ENCODE measurements around the gene METTL1. TPM values are rescaled to one million over a fixed set of nuclear protein-coding genes. Genes with fewer than 3 reads are reported as not detected.
A peak's percentile ranks its signal among the peaks of the same experiment; 100 is the strongest.

Gene METTL1
- total and polyA plus RNA-seq, 2 donors from 2014 or later: 23.4 to 69.4 TPM

DNA sequence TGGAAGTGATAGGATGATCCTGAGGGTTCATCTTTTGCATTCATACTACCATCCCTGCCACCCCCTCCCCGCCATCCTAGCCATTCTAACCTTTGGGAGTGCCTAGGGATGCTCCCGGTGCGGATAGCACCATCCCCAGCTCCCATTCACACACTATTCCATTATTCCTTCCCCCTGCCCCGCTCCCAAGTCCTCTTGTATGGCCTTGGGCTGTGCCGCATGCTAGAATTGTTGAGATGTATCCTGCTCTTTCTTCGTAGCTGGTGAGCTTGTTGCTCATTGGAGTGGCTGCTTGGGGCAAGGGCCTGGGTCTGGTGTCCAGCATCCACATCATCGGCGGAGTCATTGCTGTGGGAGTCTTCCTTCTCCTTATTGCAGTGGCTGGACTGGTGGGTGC lies 26.4 kb downstream of the METTL1 start:
- TF ChIP-seq, protein P1, sequence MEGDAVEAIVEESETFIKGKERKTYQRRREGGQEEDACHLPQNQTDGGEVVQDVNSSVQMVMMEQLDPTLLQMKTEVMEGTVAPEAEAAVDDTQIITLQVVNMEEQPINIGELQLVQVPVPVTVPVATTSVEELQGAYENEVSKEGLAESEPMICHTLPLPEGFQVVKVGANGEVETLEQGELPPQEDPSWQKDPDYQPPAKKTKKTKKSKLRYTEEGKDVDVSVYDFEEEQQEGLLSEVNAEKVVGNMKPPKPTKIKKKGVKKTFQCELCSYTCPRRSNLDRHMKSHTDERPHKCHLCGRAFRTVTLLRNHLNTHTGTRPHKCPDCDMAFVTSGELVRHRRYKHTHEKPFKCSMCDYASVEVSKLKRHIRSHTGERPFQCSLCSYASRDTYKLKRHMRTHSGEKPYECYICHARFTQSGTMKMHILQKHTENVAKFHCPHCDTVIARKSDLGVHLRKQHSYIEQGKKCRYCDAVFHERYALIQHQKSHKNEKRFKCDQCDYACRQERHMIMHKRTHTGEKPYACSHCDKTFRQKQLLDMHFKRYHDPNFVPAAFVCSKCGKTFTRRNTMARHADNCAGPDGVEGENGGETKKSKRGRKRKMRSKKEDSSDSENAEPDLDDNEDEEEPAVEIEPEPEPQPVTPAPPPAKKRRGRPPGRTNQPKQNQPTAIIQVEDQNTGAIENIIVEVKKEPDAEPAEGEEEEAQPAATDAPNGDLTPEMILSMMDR (IDR thresholded peaks at IDR 0.05; ENCODE audit: borderline replicate concordance, extremely low read depth, insufficient read depth): no peak
- FAIRE-seq: no peak

DNA sequence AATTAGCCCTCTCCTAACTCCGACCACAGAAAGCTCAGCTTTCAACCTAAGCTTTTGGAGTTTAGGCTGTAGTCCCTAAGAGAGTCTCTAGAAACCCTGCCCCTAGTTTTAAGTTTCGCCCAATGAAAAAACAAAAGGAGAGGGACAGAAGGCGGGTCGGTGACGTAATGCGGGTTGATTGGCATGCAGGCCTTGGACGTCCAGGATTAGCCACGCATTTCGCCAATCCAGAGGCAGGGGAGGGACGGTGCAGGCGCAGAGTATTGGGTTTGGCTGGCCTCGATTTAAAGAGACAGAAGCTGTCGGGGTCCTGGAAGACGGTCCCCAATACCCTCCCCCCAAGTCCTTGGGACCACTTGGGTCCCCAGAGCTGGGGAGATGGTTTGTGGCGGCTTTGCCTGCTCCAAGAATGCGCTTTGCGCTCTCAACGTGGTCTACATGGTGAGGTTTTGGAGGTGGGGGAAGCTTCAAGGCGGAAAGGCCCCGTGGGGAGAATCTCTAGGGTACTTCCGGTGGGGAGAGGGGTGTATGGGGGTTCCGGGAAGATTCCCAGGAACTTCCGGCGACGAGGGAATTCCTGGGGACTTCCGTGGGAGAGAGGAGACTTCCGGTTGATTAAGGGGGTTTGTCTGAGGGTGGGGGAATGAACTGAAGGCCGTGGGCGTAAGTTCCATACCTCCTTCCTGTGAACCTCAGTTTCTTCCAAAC lies 27.0 kb downstream of the METTL1 start, which contains the start of gene TSPAN31:
TSS of gene TSPAN31 (plus strand) at position 263 of the 708 bp plus-strand sequence. CDS start at position 379, 116 bp downstream.
- peaks cover 8% of the 10 kb centered on the region for H3K27me3 ChIP-seq (ENCODE audit: control insufficient read depth, insufficient read depth, low read length)
- H3K4me3 ChIP-seq (ENCODE audit: low read length in 3 of 3): peak within 1 kb of the TSS; percentile 91 to 96 (median 96)
- FAIRE-seq: peak; percentile 82
- peak within 1 kb of the TSS; percentile 95 to 98 for H3K27ac ChIP-seq (ENCODE audit: low read depth in 2 of 2, low read length in 2 of 2)
- peaks cover 0 to 6% (median 5%) of the 10 kb centered on the region in 3 donors for H3K4me1 ChIP-seq (ENCODE audit: control insufficient read depth in 2 of 3, insufficient read depth in 2 of 3, low read depth in 1 of 3, low read length in 3 of 3)
- peak within 1 kb of the TSS; percentile 89 to 97 (median 96) for H3K9ac ChIP-seq (ENCODE audit: low read length in 3 of 3)
- peak; percentile 98 to 99 (median 99) for DNase-seq
- H3K9me3 ChIP-seq (ENCODE audit: control insufficient read depth in 2 of 3, insufficient read depth in 1 of 3, low read length in 3 of 3): no peaks in the 10 kb centered on the region
- TF ChIP-seq, protein P1 (IDR thresholded peaks at IDR 0.05; ENCODE audit: borderline replicate concordance, extremely low read depth, insufficient read depth): no peak
- intact Hi-C loops (cut with DNase I): no loop called here
- peaks cover 4 to 15% (median 7%) of the 10 kb centered on the region in 3 donors for H3K36me3 ChIP-seq (ENCODE audit: control insufficient read depth in 2 of 3, insufficient read depth in 3 of 3, low read length in 3 of 3)

More for the DNA sequence above, 26.4 kb downstream of the METTL1 start:
- intact Hi-C loops (cut with DNase I): no loop called here
- H3K4me1 ChIP-seq (ENCODE audit: control insufficient read depth in 2 of 3, insufficient read depth in 2 of 3, low read depth in 1 of 3, low read length in 3 of 3): peaks cover 0 to 6% (median 5%) of the 10 kb centered on the region in 3 donors
- peaks cover 7 to 16% (median 7%) of the 10 kb centered on the region in 3 donors for H3K36me3 ChIP-seq (ENCODE audit: control insufficient read depth in 2 of 3, insufficient read depth in 3 of 3, low read length in 3 of 3)
- H3K9me3 ChIP-seq (ENCODE audit: control insufficient read depth in 2 of 3, insufficient read depth in 1 of 3, low read length in 3 of 3): no peaks in the 10 kb centered on the region
- peak overlapping the region; percentile 91 to 96 (median 96) for H3K4me3 ChIP-seq (ENCODE audit: low read length in 3 of 3)
- peaks cover 8% of the 10 kb centered on the region for H3K27me3 ChIP-seq (ENCODE audit: control insufficient read depth, insufficient read depth, low read length)
- H3K27ac ChIP-seq (ENCODE audit: low read depth in 2 of 2, low read length in 2 of 2): peak overlapping the region; percentile 95 to 98
- peak overlapping the region; percentile 89 to 97 (median 96) for H3K9ac ChIP-seq (ENCODE audit: low read length in 3 of 3)
- peak in 2 of 5 donors; percentile 57 to 59 for DNase-seq

DNA sequence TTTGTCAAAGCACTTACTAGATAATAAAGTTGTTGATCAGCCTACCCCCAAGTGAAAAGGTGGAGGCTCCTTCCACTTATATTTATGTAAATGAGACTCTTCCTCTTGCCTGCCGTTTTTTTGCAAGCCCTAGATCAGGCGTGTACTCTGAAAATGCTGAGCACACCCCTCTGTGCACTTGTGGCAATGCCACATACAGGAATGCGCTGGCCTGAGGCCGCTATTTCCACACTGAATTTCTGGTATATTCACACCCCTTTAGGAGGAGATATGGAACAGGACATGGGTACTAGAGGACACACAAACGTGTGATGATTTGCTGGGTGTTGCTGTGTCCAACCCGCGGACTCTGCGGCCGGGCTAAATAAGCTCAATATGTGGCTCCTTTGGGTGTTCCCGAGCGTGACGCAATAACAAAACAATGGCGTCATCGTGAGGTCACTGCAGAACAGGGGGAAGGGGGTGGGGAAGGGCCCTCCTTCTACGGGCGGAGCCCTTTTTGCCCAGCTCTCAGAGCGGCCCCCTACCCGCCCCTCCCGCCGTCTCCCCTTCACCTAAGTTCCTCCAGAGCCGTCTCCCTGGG lies 27.6 kb downstream of the METTL1 start:
- H3K27me3 ChIP-seq (ENCODE audit: control insufficient read depth, insufficient read depth, low read length): peaks cover 14% of the 10 kb centered on the region
- H3K36me3 ChIP-seq (ENCODE audit: control insufficient read depth in 2 of 3, insufficient read depth in 3 of 3, low read length in 3 of 3): peaks cover 4 to 15% (median 7%) of the 10 kb centered on the region in 3 donors
- TF ChIP-seq, protein P1 (IDR thresholded peaks at IDR 0.05; ENCODE audit: borderline replicate concordance, extremely low read depth, insufficient read depth): no peak
- peak overlapping the region in 2 of 3 donors; percentile 89 to 96 for H3K9ac ChIP-seq (ENCODE audit: low read length in 3 of 3)
- H3K4me1 ChIP-seq (ENCODE audit: control insufficient read depth in 2 of 3, insufficient read depth in 2 of 3, low read depth in 1 of 3, low read length in 3 of 3): peaks cover 0 to 6% (median 5%) of the 10 kb centered on the region in 3 donors
- intact Hi-C loops (cut with DNase I): no loop called here
- no peaks in the 10 kb centered on the region for H3K9me3 ChIP-seq (ENCODE audit: control insufficient read depth in 2 of 3, insufficient read depth in 1 of 3, low read length in 3 of 3)
- DNase-seq: peak in 1 of 5 donors; percentile 93
- H3K4me3 ChIP-seq (ENCODE audit: low read length in 3 of 3): peak overlapping the region; percentile 91 to 96 (median 96)
- peak overlapping the region; percentile 95 to 98 for H3K27ac ChIP-seq (ENCODE audit: low read depth in 2 of 2, low read length in 2 of 2)
- FAIRE-seq: no peak
